ENCODE data around the gene CAMKMT.

Gene CAMKMT

DNA sequence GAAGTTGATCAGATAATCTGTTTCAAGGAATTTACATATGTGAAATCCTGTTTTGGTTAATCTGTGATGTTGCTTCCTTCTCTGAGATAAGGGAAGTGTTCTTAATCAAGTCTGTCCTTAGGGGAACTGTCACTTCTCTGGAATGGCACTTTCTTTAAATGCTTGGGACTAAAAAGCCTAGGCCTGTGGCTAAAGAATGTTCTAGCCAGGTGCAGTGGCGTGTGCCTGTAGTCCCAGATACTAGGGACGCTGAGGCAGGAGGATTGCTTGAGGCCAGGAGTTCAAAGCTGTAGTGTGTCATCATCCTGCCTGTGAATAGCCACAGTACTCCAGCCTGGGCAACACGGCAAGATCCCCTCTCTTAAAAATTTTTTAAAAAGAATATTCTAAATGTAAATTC lies 362.2 kb downstream of the CAMKMT start:
- no peak for DNase-seq (ENCODE audit: low read depth in 1 of 2, low spot score in 1 of 2)

DNA sequence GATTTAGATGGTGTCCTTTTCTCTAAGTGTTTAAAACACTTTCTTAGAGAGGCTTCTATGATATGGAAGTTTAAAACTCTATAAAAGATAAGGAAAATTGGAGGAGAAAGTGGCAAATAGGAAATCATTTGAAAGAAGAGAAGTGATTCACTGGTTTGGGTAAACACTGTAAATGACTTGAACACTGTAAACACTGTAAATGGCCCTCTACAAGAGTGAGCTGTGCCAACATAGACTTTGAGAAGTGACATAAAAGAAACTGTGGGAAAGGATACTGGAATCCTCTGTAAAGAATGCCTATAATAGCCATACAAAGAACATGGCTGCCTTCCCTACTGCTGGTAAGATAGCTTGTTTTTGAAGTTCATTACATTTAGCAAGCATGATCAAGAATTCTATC lies 368.8 kb downstream of the CAMKMT start:
- no peak for DNase-seq (ENCODE audit: low read depth in 1 of 2, low spot score in 1 of 2)

DNA sequence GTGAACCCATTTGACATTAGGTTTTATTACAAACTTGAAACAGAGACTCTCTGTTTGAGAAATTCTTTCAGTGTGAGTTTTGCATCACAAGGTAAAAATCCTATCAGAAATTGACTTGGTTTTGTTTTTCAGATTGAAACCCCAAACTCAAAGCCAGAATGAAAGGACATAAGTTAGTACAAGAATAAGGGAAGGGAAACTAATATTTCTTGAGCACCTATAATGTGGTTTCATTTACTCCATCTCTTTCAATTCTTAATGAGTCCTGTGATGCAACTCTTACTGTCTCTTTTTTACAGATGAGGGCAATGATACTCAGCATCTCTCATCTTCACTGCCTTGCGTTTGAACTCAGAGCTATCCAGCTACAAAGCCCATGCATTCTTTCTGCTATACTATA lies 369.8 kb downstream of the CAMKMT start:
- no peak for DNase-seq (ENCODE audit: low read depth in 1 of 2, low spot score in 1 of 2)

DNA sequence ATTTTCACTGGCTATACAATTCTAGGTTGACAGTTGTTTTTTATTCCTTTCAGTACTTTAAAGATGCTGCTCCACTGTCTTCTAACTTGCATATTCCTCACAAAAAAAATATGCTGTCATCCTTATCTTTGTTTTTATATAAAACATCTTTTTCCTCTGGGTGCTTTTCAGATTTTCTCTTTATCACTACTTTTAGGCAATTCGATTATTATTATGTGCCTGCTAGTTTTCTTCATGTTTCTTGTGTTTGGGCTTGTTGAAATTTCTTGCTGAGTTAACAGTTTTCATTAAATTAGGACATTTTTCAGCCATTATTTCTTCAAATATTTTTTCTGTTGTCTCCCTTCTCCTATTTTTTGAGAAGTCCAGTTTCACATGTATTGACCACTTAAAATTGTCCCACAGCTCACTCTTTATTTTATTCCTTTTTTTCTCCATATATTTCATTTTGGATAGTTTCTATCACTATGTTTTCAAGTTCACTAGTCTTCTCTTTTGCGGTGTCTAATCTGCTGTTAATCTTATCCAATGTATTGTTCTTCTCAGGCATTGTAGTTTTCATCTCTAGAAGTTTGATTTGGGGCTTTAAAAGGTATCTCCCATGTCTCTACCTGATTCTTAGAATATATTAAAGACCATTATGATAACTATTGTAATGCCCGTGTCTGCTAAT lies 374.7 kb downstream of the CAMKMT start:
- no peak for DNase-seq (ENCODE audit: low read depth in 1 of 2, low spot score in 1 of 2)

DNA sequence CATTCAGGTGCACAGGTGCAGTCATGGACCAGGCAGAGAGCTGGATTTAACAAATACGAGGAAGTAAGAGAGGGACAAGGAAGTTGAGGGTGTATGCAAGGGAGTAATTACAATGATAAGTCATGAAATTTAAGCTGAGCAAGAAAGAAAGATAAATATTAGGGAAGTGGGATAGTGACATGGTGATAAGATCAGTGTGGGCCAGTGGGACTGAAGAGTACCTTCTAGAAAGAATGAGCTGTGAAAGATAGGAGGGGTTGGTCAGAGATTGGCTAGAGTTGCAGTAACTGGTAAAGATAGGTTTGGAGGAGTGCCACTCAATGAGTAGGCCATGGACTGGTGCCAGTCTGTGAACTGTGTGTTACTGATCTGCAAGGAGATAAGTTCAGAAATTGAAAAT lies 378.9 kb downstream of the CAMKMT start:
- no peak for DNase-seq (ENCODE audit: low read depth in 1 of 2, low spot score in 1 of 2)

DNA sequence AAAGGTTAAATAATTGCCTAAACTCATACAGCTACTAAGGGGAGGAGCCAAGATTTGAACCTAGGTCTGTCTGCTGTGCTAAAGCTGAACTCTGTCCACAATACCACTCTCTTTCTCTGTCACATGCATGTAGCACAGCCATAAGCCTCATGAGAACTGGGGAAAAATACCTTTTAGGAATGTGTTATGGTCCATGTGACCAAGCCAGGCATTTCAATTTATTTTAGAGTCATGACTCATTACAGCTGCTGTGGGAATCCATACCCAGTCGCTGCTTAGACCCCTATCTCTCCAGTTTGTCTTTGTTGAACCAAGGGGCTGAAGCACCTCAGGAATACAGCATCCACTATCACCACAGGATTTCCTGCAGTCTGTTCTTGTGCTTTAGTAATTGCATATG lies 379.8 kb downstream of the CAMKMT start:
- no peak for DNase-seq (ENCODE audit: low read depth in 1 of 2, low spot score in 1 of 2)

DNA sequence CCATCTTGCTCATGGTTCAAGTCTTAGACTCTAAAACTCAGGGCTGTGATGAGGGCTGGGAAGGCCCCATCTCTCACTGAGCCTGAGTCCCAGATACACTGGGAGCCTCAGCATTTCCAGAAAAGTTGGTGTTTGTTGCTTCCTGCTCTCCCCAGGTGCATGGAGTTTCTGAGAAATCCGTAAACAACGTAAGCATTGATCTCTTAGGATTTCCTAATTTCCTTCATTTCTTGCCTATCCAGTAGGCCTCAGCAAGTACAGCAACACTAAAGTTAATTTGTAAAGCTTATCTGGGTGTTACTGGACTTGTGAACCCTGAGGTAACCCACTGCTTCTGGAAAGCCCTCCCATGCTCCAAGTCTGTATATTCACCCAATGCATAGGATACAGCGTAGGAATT lies 380.3 kb downstream of the CAMKMT start:
- DNase-seq (ENCODE audit: low read depth in 1 of 2, low spot score in 1 of 2), result no peak

DNA sequence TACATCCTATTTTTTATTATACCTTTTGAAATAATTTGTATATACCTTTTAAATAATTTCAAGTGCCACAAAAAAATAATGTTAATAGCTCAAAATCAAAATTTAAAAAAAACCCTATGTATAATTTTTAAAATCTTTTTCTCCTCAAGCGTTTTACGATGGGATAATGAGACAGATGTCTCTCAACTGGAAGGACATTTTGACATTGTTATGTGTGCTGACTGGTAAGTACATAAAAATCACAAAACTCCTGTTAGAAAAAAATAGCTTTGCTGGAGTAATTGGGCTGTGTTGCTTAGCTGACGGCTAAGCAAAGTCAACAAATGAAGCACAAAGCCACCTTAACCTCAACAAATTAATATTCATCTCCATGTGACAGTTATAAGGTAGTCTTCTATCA lies 381.7 kb downstream of the CAMKMT start:
- no peak for DNase-seq (ENCODE audit: low read depth in 1 of 2, low spot score in 1 of 2)

DNA sequence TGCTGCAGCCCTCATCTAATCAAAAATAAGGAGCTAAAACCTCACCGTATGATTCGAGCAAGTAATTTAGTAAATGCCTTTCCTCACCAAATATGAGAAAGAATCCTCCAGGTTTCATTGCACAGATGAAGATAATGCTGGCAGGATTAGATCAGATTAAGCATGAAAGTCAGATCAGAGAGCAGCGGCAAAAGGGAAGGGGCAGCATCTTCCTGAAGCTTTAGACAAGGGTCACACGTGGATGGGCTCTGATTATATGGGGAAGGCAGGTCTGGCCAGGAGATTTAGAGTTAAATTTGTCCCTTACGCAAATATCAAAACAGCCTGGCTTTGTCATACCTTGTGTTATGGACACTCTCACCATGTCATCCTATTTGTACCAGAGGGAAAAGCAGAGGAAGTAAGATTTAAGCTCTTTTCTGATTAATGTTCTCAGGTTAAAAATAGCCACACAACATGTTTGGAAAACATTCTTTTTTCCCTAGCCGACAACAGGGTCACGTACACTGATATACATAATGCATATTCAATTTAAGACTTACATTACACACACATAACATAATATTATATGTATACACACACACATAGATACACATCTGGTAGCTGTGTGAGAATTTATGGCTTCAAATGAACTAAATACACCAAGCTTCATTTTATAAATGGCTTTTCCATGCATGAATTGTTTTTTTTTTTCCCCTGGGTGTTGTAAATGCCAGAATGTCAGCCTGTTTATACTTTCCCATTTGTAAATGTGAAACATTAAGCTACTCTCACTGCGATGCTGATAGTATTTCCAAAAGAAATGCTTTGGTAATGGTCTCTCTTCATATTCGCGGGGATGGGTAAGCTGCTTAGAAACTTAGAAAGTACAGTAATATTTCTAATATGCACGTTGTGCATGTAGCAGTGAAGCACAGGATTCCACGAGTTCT lies 383.5 kb downstream of the CAMKMT start:
- DNase-seq (ENCODE audit: low read depth in 1 of 2, low spot score in 1 of 2), result no peak

DNA sequence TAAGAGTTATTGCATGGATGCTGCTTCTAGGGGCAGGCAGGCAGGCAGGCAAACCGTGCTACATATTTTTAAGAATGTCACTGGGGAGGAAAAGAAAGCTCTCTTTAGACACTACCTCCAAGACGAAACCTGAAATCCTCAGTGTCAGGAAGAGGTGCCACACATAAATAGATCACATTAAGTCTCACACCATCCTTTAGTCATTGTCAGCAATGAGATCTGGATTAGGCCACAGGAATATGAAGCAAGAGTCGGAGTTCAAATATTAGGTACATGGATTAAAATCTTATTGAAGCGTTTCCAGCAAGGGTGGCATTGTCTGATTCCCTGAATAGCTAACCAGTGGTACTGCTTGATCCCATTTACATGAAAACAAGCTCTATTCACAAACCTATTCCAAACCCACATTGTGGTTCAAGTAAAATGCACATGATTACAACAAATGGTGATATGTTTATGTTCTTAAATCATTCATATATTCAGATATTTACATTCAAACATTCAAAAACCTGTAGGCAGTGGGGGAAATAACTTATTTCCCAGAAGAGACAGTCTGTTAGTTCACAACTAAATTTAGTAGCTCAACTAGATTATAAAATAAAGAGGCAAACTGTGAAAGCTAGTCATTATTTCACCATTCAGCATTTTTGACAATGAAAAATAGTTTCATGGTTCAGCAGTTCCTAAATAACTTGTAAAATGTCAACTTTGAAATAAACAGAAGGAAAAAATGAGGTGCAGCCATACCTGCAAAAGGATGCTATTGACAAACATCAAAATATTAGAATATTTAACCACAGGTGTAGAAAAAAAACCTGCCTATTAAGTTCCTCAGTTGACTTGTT lies 384.4 kb downstream of the CAMKMT start:
- DNase-seq (ENCODE audit: low read depth in 1 of 2, low spot score in 1 of 2), result no peak

DNA sequence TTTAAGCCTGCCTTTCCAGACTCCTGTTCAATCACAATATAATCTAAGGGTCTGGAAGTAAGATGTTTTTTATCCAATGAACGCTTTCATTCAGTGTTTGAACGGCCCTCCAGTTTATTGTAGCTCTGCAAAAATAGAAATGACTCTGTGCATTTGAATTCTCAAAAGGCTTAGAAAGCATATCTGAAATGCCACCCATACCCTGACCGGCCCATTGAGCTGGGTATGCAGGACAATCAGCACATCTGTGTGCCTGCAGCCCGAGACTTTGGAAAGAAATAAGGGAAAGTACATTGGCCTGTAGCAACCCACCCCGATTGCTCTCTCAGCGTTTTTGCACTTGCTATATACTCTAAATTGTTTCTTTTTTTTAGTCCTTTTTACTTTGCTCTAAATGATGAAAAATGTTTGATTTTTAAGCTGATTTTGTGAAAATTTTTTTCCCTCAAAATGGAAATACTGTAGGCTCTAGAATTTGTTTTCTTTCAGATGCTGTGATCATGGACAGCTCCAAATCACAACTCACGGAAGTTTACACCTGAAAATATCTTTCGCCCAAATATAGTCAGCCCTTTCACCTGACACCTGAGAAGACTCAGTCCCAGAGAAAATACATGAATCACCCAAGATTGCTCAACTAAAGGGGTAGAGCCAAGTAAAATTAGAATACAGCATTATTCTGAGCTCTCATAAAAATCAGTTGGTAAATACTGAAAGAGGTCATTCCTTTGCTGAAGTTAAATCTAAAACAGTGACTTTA lies 385.3 kb downstream of the CAMKMT start:
- no peak for DNase-seq (ENCODE audit: low read depth in 1 of 2, low spot score in 1 of 2)

DNA sequence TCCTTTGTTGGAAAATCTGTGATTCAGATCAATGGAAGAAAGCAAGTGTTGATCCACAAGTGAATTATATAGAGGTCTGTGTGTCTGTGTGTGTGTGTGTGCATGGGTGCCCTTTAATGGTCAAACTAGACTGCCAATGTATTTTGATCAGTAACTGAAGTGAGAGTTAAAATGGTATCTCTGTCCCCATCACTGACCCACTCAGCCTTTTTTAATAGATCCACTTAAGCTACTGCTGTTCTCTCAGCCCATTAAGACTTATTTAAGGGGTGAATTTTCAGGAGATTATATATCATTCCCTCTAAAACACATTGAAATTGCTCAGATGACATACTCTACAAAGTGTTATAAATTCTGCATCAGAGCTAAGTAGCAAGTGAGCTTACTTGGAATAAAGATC lies 386.0 kb downstream of the CAMKMT start:
- no peak for DNase-seq (ENCODE audit: low read depth in 1 of 2, low spot score in 1 of 2)

DNA sequence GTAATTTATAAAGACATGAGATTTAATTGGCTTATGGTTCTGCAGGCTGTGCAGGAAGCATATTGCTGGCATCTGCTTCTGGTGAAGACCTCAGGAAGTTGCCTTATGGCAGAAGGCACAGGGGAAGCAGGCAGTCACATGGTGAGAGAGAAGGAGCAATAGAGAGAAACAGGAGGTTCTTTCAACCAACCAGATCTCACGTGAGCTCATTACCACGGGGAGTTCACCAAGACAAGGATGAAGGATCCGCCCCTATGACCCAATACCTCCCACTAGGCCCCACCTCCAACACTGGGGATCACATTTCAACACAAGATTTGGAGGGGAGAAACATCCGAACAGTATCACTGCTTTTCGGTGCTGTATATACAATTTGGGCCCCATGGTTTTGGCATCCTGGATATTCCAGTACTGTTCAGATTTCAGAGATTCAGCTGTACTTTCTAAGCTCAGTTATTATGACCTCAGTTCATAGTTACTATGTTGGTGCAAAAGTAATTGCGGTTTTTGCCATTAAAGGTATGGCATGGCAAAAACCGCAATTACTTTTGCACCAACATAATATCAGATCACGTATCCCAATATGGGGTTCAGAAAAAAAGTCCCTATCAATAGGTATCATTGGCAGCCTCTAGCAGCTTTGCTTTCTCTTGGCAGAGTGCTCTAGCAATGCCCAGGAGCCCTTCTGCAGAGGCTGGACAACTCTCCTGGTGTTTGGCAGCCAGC lies 390.2 kb downstream of the CAMKMT start:
- DNase-seq (ENCODE audit: low read depth in 1 of 2, low spot score in 1 of 2), result no peak

DNA sequence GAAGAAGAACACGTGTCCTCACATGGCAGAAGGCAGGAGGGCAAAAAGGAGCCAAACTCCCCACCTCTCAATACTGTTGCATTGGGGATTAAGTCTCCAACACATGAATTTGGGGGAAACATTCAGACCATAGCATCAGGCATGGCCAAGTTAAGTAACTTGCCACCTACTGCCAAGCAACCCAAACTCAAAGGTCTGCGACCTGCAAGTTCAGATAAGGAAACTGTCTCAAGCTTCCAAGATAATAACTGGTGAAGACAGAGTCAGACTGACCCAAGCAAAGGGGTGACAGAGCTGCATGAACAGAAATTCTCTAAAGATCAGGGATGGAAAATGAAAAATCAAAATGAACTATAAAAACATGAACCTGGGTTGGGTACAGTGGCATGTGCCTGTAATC lies 391.0 kb downstream of the CAMKMT start:
- no peak for DNase-seq (ENCODE audit: low read depth in 1 of 2, low spot score in 1 of 2)

DNA sequence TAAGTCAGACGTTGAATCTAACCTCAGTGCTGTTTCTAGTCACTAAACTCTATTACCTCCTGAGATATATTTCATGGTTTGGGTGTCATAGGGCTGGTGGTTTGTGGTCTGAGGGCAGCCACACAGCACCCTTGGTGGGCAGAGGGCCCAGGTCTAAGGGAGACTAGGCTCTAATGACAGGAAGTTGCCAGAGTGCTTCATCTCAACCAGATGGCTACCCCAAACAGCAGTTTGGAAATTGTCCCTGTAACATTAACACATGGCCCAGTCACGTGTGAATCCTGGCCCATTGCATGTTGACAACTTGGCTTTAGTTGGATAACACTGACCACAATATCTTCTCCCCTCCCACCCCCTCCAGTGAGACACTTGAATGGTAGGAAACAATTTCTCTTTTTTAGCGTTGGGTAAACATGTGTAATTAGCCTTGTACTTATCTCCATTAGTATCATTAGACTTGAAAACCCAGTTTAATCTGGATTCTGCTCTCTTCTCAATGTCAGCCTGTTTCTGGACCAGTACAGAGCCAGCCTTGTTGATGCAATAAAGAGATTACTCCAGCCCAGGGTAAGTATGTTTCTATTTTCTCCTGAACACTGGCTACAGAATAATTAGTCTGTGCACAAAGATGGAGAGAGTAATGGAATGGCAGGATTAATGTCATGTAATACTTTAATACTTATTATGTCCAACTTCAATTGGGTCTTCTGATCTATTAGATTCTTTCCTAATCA lies 392.0 kb downstream of the CAMKMT start:
- DNase-seq (ENCODE audit: low read depth in 1 of 2, low spot score in 1 of 2), result no peak

DNA sequence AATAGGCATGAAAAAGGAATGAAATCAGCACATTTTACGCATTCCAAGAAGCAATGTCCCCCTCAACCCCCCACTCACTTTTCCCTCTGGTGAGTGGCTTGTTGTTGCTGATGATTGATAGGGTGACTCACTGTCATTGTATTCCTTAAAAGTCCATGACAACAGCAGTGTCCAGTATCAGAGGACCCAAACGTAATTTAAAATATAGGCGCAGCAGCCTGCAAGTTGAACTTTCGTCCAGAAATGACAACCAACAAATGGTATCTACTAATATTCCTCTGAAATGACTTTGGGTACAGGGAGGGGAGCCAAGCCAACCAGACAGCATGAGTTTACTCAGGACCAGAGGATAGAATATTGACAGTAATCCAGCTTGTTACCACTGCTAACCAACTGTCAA lies 396.8 kb downstream of the CAMKMT start:
- DNase-seq (ENCODE audit: low read depth in 1 of 2, low spot score in 1 of 2), result no peak

DNA sequence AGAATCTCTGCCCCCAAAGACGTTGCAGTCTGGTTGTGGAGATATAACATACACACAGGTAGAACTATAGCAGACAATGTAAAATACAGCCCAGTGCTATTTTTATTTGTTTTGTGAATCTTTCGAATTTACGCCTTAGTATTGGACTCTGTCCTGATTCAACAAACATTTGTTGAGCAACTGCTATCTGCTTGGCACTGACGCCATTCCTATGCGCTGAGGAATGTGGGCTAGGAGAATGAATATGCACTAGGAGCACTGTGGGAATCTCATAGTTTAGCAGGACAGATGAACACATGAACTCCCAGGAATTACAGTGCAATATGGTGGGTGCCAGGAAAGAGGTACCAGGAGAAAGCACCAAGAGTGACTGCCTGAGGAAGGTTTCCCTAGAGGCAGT lies 398.1 kb downstream of the CAMKMT start:
- DNase-seq (ENCODE audit: low read depth in 1 of 2, low spot score in 1 of 2), result no peak

DNA sequence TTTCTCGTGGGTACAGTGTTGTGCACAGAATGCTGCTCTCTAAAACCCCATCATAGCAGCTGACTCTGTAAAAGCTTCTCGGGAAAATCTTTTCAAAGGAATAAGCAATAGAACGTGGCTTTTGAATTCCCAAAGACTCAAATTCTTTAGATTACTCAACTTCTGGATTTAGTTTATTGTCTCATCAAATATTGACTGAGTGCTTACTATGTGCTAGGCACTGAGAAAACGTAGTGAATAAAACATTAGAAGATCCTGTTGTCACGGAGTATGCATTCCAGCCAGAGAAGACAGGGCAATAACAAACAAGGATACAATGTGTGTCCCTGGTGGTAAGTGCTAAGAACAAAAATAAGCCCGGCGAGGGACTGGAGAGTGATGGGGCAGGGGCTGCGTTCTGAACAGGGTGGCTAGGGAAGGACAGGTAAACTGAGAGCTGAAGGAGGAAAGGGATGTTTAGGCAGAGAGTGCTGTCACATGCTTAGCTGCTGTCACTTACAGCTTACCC lies 401.6 kb downstream of the CAMKMT start:
- DNase-seq (ENCODE audit: low read depth in 1 of 2, low spot score in 1 of 2), result no peak

DNA sequence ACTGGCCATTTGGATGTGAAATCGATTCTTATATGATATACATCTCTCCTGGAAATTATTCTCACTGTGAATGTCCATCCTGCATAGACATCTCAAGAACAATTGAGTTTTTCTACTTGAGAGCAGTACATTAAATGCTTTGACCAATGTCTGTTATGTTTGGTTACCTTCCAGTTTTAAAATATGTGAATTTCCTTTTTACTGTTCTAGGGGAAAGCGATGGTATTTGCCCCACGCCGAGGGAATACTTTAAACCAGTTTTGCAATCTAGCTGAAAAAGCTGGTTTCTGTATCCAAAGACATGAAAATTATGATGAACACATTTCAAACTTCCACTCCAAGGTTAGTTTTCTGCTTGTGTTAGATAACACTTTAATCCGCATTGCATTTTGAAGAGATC lies 404.5 kb downstream of the CAMKMT start:
- DNase-seq (ENCODE audit: low read depth in 1 of 2, low spot score in 1 of 2), result no peak
